GM12891 (cell line): Measurements from ENCODE around the gene GPS1.

Experiments
- PAX5 ChIP-seq: IDR thresholded peaks from 2 replicates; pipeline ENCODE4 v1.6.1; 2011; ENCODE audit warnings: low read length, moderate library complexity, mild to moderate bottlenecking; ENCODE audit not compliant: insufficient read depth, severe bottlenecking
- POLR2A ChIP-seq: IDR thresholded peaks from 2 replicates; pipeline ENCODE4 v1.6.1; 2011; ENCODE audit warnings: low read depth, low read length, control low read depth
- POLR2AphosphoS5 ChIP-seq: IDR thresholded peaks from 2 replicates; pipeline ENCODE4 v1.6.1; 2011; ENCODE audit warnings: low read depth, low read length, control low read depth
- POU2F2 ChIP-seq: IDR thresholded peaks from 2 replicates; pipeline ENCODE4 v1.6.1; 2011; ENCODE audit warnings: low read depth, mild to moderate bottlenecking, control low read depth, low read length, moderate library complexity
- SPI1 ChIP-seq: IDR thresholded peaks from 2 replicates; pipeline ENCODE4 v1.6.1; 2011; ENCODE audit warnings: low read depth, low read length, control low read depth
- TAF1 ChIP-seq: IDR thresholded peaks from 2 replicates; pipeline ENCODE4 v1.6.1; 2011; ENCODE audit warnings: low read depth, low read length, control low read depth

DNA sequence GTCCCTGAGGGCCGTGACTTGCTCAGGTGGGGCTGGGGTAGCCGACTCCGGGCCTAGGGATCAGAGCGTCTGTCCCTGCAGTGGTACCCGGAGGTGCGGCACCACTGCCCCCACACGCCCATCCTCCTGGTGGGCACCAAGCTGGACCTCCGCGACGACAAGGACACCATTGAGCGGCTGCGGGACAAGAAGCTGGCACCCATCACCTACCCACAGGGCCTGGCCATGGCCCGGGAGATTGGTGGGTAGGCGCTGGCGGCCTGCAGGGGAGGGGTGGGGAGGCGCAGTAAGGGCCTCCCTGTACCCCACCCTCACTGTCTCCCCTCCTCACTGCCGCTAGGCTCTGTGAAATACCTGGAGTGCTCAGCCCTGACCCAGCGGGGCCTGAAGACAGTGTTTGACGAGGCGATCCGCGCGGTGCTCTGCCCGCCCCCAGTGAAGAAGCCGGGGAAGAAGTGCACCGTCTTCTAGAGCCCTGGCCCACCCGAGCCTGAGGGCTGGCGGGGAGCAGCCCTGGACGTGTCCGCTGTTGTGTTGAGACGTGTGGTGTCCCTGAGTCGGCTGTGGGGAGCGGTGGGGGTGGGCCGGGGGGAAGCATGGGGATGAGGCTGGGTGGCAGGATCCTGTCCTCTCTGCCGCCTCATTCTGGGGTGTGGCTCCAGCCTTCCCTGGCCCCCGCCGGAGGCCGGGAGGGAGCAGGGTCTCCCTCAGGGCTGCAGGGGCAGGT, 18.2 kb upstream of the GPS1 start:
- TF ChIP-seq POLR2A (no peak), TAF1 (no peak), SPI1 (no peak), POLR2AphosphoS5 (no peak), PAX5 (no peak), POU2F2 (no peak)
